ENCODE results near the gene GAST.

- no peak for TF ChIP-seq CTCF (IDR thresholded peaks at IDR 0.05)
- TF ChIP-seq POLR2A (IDR thresholded peaks at IDR 0.05) = no peak
These were observed 18.3 kb downstream of the GAST start for GRCh38 chr17:41730479-41730878.

Data from esophagus squamous epithelium (tissue), 4 donors.